Pancreas (tissue), 10 donors: ENCODE measurements around the gene DENND1B. TPM values are rescaled to one million over a fixed set of nuclear protein-coding genes. Genes with fewer than 3 reads are reported as not detected.

Source experiments
- ATAC-seq, 4 donors: fragments of 200-7000 bp; cut with Tn5 transposase; one replicate each; pipeline versions ENCODE4 v1.8.0 to v1.9.1; 2020; ENCODE audit warnings: mild to moderate bottlenecking in 4 of 4, moderate library complexity in 4 of 4
- DNase-seq, 6 donors: peaks; one replicate each; pipeline ENCODE4 v3.0.0-alpha.2; 2020
- FAIRE-seq: peaks from 2 replicates; lab custom pipeline; 2012; peaks lifted over from hg19 to GRCh38; lab: Jason Lieb, UNC
- H3K27ac ChIP-seq, 4 donors: fragments of 200-600 bp; sonication (generic); 1 replicate in 3 of 4; 2 replicates in 1 of 4; pipeline versions ENCODE4 v1.5.0 to v1.8.0; 2020
- H3K27me3 ChIP-seq, 4 donors: fragments of 200-600 bp; one replicate each; pipeline ENCODE4 v1.8.0; 2021
- H3K36me3 ChIP-seq, 3 donors: fragments of 200-600 bp; sonication (generic) in 1 of 3; one replicate each; pipeline versions ENCODE4 v1.5.0 to v1.8.0; 2020 to 2021
- H3K4me1 ChIP-seq, 3 donors: fragments of 200-600 bp; one replicate each; pipeline ENCODE4 v1.8.0; 2021
- H3K4me3 ChIP-seq, 4 donors: fragments of 200-600 bp; sonication (generic) in 2 of 4; one replicate each; pipeline versions ENCODE4 v1.5.0 to v1.8.0; 2020 to 2021
- H3K9me3 ChIP-seq, 4 donors: fragments of 200-600 bp; one replicate each; pipeline ENCODE4 v1.8.0; 2021
- WGBS, 2 donors: extraction: QIAGEN DNeasy Blood & Tissue Kit; methylation state at CpG; one replicate each; pipeline ENCODE4 v1.1.7; 2013; 5-methylcytosine and 5-hydroxymethylcytosine counted together
- intact Hi-C, 3 donors: fragments of 100-400 bp; cut with DNase I; formaldehyde crosslinking; loops; one replicate each; pipeline versions ENCODE4 v1.11.1 to v1.14.2; 2022
- polyA plus RNA-seq, 2 donors: library from polyadenylated mRNA; stranded (reverse); fragments of 200-250 nt; gene quantifications; one replicate each; pipeline ENCODE4 v1.2.3, GENCODE V29; 2013
- total RNA-seq, 6 donors: library from RNA; stranded (reverse); fragmentation: NEBNext Ultra II Directional in 4 of 6; extraction: Animal tissue kit (Norgen Biotek cat#: 25700) in 4 of 6; gene quantifications; one replicate each; pipeline versions ENCODE4 v1.2.1 to v1.2.4, GENCODE V29; 2021 to 2023
- TF ChIP-seq, protein P1 (sequence below), 4 donors: fragments of 200-600 bp; sonication (generic) in 3 of 4; IDR thresholded peaks; one replicate each; pipeline versions ENCODE4 v1.5.0 to v1.8.0; 2021; ENCODE audit warnings: antibody characterized with exemption in 4 of 4
- donor health status: healthy with polysubstance abuse.
- donor health status: DM: no; HTN: no; CAD: no; lungs with moderate emphysema.
- donor health status: DM: no; HTN: no; CAD: no.
- donor health status: control.
- donor health status: control.
- donor health status: Bipolar disorder and iron deficiency.
- donor health status: DM: yes; HTN: yes; CAD: no.
- donor health status: DM: no; HTN: no; CAD: no.
- donor health status: DM: no; HTN: no; CAD: no.
- donor health status: DM: yes; HTN: yes; CAD: no.

The DENND1B gene
- total RNA-seq (10 to 100 TPM in 5 of 6 donors, 1 to 10 TPM in 1; 8.3 to 16.8 (median 11.6) TPM), polyA plus RNA-seq (1 to 10 TPM; 3.1 to 3.9 TPM)

DNA sequence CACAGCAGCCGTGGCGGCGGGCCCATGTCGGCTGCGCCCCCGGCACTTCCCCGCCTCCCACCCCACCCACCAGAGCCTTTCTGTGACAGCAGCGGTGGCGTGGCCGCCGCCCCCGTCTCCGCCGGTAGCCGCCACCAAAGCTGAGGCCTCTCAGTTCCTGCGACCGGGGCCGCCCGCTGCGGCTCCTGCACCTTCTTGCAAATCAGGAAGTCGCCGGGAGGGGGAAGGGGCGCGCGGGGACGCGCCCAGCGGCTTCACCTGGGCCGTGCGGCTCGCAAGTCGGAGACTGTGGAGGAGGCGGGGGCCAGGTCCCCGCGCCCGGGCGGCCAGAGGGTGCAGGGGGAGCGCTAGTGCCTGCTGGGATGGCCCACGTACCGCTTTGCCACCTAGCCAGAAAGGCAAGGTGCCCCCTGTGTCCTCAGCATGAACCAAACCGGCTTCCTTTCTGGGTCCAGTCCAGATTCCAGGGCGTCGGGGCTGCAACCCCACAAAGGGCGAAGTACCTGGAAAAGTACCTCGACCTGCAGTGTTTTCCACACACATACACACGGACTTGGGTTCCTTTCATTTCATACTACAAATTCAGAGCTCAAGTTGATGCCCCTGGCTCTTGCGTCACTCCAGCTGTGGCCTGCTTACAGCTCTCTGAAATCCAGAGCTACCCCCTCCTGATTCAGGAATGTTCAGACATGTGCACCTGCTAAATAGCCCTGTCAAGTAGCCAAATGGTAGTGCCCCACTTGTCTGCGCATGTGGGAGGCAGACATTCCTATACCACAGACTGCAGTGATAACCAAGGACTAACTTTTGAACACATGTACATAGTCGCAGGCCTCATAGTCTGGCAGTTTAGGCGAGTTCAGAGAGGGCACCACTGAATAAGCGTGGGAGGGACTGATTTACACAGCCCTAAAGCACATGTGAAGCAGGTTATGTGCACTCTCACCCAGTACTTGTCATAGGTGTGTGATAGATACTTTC, at the start of gene DENND1B:
Gene DENND1B, minus strand, starts transcription at position 199 of the 981 bp plus-strand sequence. CDS start 325 bp downstream, outside the sequence.
- H3K27ac ChIP-seq = peak within 1 kb of the TSS; percentile 88 to 96 (median 96)
- H3K4me3 ChIP-seq = peak within 1 kb of the TSS; percentile 76 to 92 (median 82)
- TF ChIP-seq, protein P1, sequence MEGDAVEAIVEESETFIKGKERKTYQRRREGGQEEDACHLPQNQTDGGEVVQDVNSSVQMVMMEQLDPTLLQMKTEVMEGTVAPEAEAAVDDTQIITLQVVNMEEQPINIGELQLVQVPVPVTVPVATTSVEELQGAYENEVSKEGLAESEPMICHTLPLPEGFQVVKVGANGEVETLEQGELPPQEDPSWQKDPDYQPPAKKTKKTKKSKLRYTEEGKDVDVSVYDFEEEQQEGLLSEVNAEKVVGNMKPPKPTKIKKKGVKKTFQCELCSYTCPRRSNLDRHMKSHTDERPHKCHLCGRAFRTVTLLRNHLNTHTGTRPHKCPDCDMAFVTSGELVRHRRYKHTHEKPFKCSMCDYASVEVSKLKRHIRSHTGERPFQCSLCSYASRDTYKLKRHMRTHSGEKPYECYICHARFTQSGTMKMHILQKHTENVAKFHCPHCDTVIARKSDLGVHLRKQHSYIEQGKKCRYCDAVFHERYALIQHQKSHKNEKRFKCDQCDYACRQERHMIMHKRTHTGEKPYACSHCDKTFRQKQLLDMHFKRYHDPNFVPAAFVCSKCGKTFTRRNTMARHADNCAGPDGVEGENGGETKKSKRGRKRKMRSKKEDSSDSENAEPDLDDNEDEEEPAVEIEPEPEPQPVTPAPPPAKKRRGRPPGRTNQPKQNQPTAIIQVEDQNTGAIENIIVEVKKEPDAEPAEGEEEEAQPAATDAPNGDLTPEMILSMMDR (IDR thresholded peaks at IDR 0.05) = peak in 1 of 4 donors; percentile 14
- H3K9me3 ChIP-seq = no peaks in the 10 kb centered on the region
- no peak for FAIRE-seq
- ATAC-seq = peak; percentile 77 to 89 (median 85)
- intact Hi-C loops = no loop called here
- DNase-seq = peak; percentile 84 to 93 (median 86)
- no peaks in the 10 kb centered on the region for H3K27me3 ChIP-seq
- no peaks in the 10 kb centered on the region for H3K36me3 ChIP-seq
- 3% methylated on average over 40 to 51 of the region's 51 CpGs for WGBS, 2 donors
- H3K4me1 ChIP-seq = peaks cover 10 to 35% (median 25%) of the 10 kb centered on the region in 3 donors

- Histone ChIP-seq H3K27ac (no peak overlapping the region), H3K4me3 (no peak overlapping the region), H3K27me3 (no peaks in the 10 kb centered on the region), H3K36me3 (no peaks in the 10 kb centered on the region), H3K4me1 (no peaks in the 10 kb centered on the region), H3K9me3 (no peaks in the 10 kb centered on the region)
- intact Hi-C loops = no loop called here
- WGBS, 2 donors = 87 to 93% methylated on average over 2 of the region's 2 CpGs
- FAIRE-seq = no peak
- TF ChIP-seq, protein P1 (IDR thresholded peaks at IDR 0.05) = no peak
- no peak for ATAC-seq
- DNase-seq = no peak
Measured at GRCh38 chr1:197814306-197814705, 39.0 kb upstream of the DENND1B start.

DNA sequence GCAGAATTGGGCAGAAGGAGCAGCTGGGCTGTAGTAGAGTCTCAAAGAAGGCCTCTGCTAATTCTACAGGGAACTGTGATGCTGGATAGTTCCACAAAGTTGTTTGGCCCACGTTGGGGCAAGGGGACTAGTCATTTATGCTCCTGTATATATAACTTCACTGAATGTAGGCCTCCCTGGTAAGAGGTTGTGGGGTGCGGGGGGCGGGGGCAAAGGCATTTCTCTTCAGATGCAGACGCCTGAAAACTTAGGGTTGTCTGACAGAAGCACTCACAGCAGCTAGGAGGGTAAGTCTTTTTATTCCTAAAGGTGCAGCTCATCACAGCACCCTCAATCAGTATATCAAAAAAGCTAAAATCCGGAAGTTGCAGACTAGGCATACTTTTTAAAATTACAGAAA, 38.5 kb upstream of the DENND1B start:
- FAIRE-seq = no peak
- 63 to 75% methylated on average over 5 of the region's 5 CpGs for WGBS, 2 donors

DNA sequence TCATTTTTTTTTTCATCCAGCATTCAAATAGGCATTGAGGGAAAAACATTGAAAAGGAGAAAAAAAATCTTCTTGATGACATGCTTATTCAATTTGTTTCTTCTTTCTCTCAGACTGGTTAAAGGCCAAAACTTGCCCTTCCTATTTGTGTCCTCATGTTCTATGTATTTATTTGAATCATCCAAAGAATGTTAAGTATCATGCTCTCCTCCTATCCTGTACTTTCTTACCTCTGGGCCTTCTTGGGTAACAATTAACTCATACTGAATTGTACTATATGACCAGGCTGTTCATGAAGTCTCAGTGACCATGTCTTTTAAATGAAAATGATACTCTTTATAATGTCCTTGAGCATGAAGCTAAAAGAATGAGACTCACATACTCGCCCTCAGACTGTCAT, 36.5 kb upstream of the DENND1B start:
- ATAC-seq (no peak), DNase-seq (no peak), FAIRE-seq (no peak)
- Histone ChIP-seq H3K4me3 (no peak overlapping the region), H3K4me1 (no peaks in the 10 kb centered on the region), H3K27ac (no peak overlapping the region), H3K27me3 (no peaks in the 10 kb centered on the region), H3K36me3 (no peaks in the 10 kb centered on the region), H3K9me3 (no peaks in the 10 kb centered on the region)
- TF ChIP-seq, protein P1 (IDR thresholded peaks at IDR 0.05) = no peak
- intact Hi-C loops = no loop called here
- WGBS, 2 donors = 70 to 86% methylated on average over 1 of the region's 1 CpG

More for the DNA sequence above, 38.5 kb upstream of the DENND1B start:
- no peaks in the 10 kb centered on the region for H3K4me1 ChIP-seq
- TF ChIP-seq, protein P1 (IDR thresholded peaks at IDR 0.05) = no peak
- no peaks in the 10 kb centered on the region for H3K36me3 ChIP-seq
- H3K27ac ChIP-seq = no peak overlapping the region
- intact Hi-C loops = no loop called here
- H3K27me3 ChIP-seq = no peaks in the 10 kb centered on the region
- no peaks in the 10 kb centered on the region for H3K9me3 ChIP-seq
- no peak overlapping the region for H3K4me3 ChIP-seq
- ATAC-seq (no peak), DNase-seq (no peak)
